Right forelimb (tissue), 1 donor: Measurements from ENCODE around the gene CNNM2.
"Not testable (repeated sequence)": the region's sequence is repeated elsewhere in the genome, so short reads cannot be mapped to it uniquely, and the experiment has no call there.

Source experiments
- DNase-seq: peaks from one replicate; pipeline ENCODE4 v3.0.0-alpha.2; 2018

Gene CNNM2

GRCh38 chr10:103042908-103043307, 124.8 kb downstream of the CNNM2 start:
- DNase-seq: no peak

GRCh38 chr10:103044942-103045489, 126.9 kb downstream of the CNNM2 start:
- no peak for DNase-seq

- DNase-seq: no peak
Measured at GRCh38 chr10:103045961-103046360, 127.9 kb downstream of the CNNM2 start.

GRCh38 chr10:103047381-103047780, 129.3 kb downstream of the CNNM2 start:
- no peak for DNase-seq

- no peak for DNase-seq
Measured at GRCh38 chr10:103049237-103049636, 131.1 kb downstream of the CNNM2 start.

GRCh38 chr10:103053659-103054581, 135.8 kb downstream of the CNNM2 start:
- DNase-seq: peak; percentile 64

- no peak for DNase-seq
Measured at GRCh38 chr10:103054621-103055020, 136.5 kb downstream of the CNNM2 start.

- no peak for DNase-seq
Measured at GRCh38 chr10:103055105-103055504, 137.0 kb downstream of the CNNM2 start.

- DNase-seq: no peak
Measured at GRCh38 chr10:103058034-103058433, 139.9 kb downstream of the CNNM2 start.

- no peak for DNase-seq
Measured at GRCh38 chr10:103060575-103060974, 142.5 kb downstream of the CNNM2 start.

GRCh38 chr10:103062854-103063590, 144.9 kb downstream of the CNNM2 start:
- no peak for DNase-seq

- DNase-seq: no peak
Measured at GRCh38 chr10:103064956-103065355, 146.9 kb downstream of the CNNM2 start.

GRCh38 chr10:103066141-103067098, 148.3 kb downstream of the CNNM2 start:
- DNase-seq: no peak

- not testable (repeated sequence) for DNase-seq
Measured at GRCh38 chr10:103067099-103067477, 149.0 kb downstream of the CNNM2 start.

- no peak for DNase-seq
Measured at GRCh38 chr10:103067484-103067883, 149.4 kb downstream of the CNNM2 start.

GRCh38 chr10:103067956-103068355, 149.9 kb downstream of the CNNM2 start:
- no peak for DNase-seq

- peak; percentile 56 for DNase-seq
Measured at GRCh38 chr10:103069453-103070331, 151.6 kb downstream of the CNNM2 start.

- no peak for DNase-seq
Measured at GRCh38 chr10:103072276-103072675, 154.2 kb downstream of the CNNM2 start.

- DNase-seq: no peak
Measured at GRCh38 chr10:103072891-103073290, 154.8 kb downstream of the CNNM2 start.

GRCh38 chr10:103077020-103077419, 158.9 kb downstream of the CNNM2 start:
- no peak for DNase-seq
